KOPT-K1 (cell line): ENCODE data around the gene PTPRB.
"Not testable (repeated sequence)": the region's sequence is repeated elsewhere in the genome, so short reads cannot be mapped to it uniquely, and the experiment has no call there.

ENCODE experiments used
- H3K27ac ChIP-seq: fragments of 200-600 bp; sonication (generic); 2 replicates; pipeline ENCODE4 v1.5.1; 2016; ENCODE audit warnings: antibody characterized with exemption, mild to moderate bottlenecking, low read depth, low read length; ENCODE audit not compliant: poor library complexity, severe bottlenecking
- H3K36me3 ChIP-seq: fragments of 200-600 bp; sonication (generic); 2 replicates; pipeline ENCODE4 v1.5.1; 2017; ENCODE audit warnings: antibody characterized with exemption, mild to moderate bottlenecking, low read length, moderate library complexity; ENCODE audit not compliant: insufficient read depth
- H3K9me3 ChIP-seq: fragments of 200-600 bp; sonication (generic); 2 replicates; pipeline ENCODE4 v1.5.1; 2017; ENCODE audit warnings: antibody characterized with exemption, low read length, mild to moderate bottlenecking; ENCODE audit not compliant: insufficient read depth, poor library complexity, severe bottlenecking

PTPRB gene

GRCh38 chr12:70490928-70491327 lies 146.3 kb downstream of the PTPRB start:
- H3K27ac ChIP-seq, H3K36me3 ChIP-seq, H3K9me3 ChIP-seq: not testable (repeated sequence)

GRCh38 chr12:70487440-70487839 lies 149.8 kb downstream of the PTPRB start:
- no peaks in the 10 kb centered on the region for H3K36me3 ChIP-seq
- H3K9me3 ChIP-seq, result peaks cover 7% of the 10 kb centered on the region
- no peak overlapping the region for H3K27ac ChIP-seq

- Histone ChIP-seq H3K36me3 (no peaks in the 10 kb centered on the region), H3K9me3 (peaks cover 7% of the 10 kb centered on the region), H3K27ac (no peak overlapping the region)
Measured at GRCh38 chr12:70486588-70486987, 150.6 kb downstream of the PTPRB start.

GRCh38 chr12:70485704-70486103 lies 151.5 kb downstream of the PTPRB start:
- H3K27ac ChIP-seq, result no peak overlapping the region

GRCh38 chr12:70484464-70484863 lies 152.8 kb downstream of the PTPRB start:
- Histone ChIP-seq H3K36me3 (no peaks in the 10 kb centered on the region), H3K9me3 (peaks cover 5% of the 10 kb centered on the region), H3K27ac (no peak overlapping the region)

More at GRCh38 chr12:70485704-70486103, 151.5 kb downstream of the PTPRB start:
- H3K36me3 ChIP-seq, result no peaks in the 10 kb centered on the region
- peaks cover 7% of the 10 kb centered on the region for H3K9me3 ChIP-seq

GRCh38 chr12:70482764-70483163 lies 154.5 kb downstream of the PTPRB start:
- no peak overlapping the region for H3K27ac ChIP-seq
- H3K9me3 ChIP-seq, result no peaks in the 10 kb centered on the region
- no peaks in the 10 kb centered on the region for H3K36me3 ChIP-seq

GRCh38 chr12:70469221-70469820 lies 167.9 kb downstream of the PTPRB start:
- H3K36me3 ChIP-seq, result no peaks in the 10 kb centered on the region
- peaks cover 5% of the 10 kb centered on the region for H3K9me3 ChIP-seq
- no peak overlapping the region for H3K27ac ChIP-seq

- Histone ChIP-seq H3K36me3 (no peaks in the 10 kb centered on the region), H3K9me3 (peaks cover 10% of the 10 kb centered on the region), H3K27ac (no peak overlapping the region)
Measured at GRCh38 chr12:70468741-70469140, 168.5 kb downstream of the PTPRB start.

- Histone ChIP-seq H3K9me3 (peaks cover 17% of the 10 kb centered on the region), H3K36me3 (no peaks in the 10 kb centered on the region), H3K27ac (no peak overlapping the region)
Measured at GRCh38 chr12:70467918-70468733, 169.1 kb downstream of the PTPRB start.

- Histone ChIP-seq H3K36me3 (no peaks in the 10 kb centered on the region), H3K27ac (no peak overlapping the region), H3K9me3 (peaks cover 18% of the 10 kb centered on the region)
Measured at GRCh38 chr12:70467476-70467875, 169.8 kb downstream of the PTPRB start.

GRCh38 chr12:70466753-70467152 lies 170.5 kb downstream of the PTPRB start:
- Histone ChIP-seq H3K9me3 (peaks cover 18% of the 10 kb centered on the region), H3K27ac (no peak overlapping the region), H3K36me3 (no peaks in the 10 kb centered on the region)
